Nephron (organoid): ENCODE measurements around the gene PRICKLE2.

Experiments
- H3K27ac Mint-ChIP-seq, 3 experiments: 2 replicates each; pipeline ENCODE4 v1.8.0; 2020; ENCODE audit warnings: mixed read lengths in 3 of 3, mild to moderate bottlenecking in 2 of 3, moderate library complexity in 1 of 3
- H3K27me3 Mint-ChIP-seq: 2 replicates; pipeline ENCODE4 v1.8.0; 2021; ENCODE audit warnings: low read depth, mild to moderate bottlenecking, moderate library complexity, mixed read lengths
- H3K36me3 Mint-ChIP-seq: 2 replicates; pipeline ENCODE4 v1.8.0; 2020; ENCODE audit warnings: low read depth, mixed read lengths
- H3K4me1 Mint-ChIP-seq: 2 replicates; pipeline ENCODE4 v1.8.0; 2020; ENCODE audit warnings: mixed read lengths
- H3K4me3 Mint-ChIP-seq, 3 experiments: 2 replicates each; pipeline ENCODE4 v1.8.0; 2020; ENCODE audit warnings: mild to moderate bottlenecking in 3 of 3, mixed read lengths in 3 of 3, moderate library complexity in 2 of 3
- H3K9me3 Mint-ChIP-seq: 2 replicates; pipeline ENCODE4 v1.8.0; 2020; ENCODE audit warnings: mixed read lengths
- TF ChIP-seq, protein P1 (sequence below), 3 experiments: fragments of 200-600 bp; sonication (generic); IDR thresholded peaks; one replicate each; pipeline ENCODE4 v1.5.0; 2021; ENCODE audit warnings: antibody characterized with exemption in 3 of 3; ENCODE audit not compliant: unreplicated experiment in 3 of 3

PRICKLE2 gene

DNA sequence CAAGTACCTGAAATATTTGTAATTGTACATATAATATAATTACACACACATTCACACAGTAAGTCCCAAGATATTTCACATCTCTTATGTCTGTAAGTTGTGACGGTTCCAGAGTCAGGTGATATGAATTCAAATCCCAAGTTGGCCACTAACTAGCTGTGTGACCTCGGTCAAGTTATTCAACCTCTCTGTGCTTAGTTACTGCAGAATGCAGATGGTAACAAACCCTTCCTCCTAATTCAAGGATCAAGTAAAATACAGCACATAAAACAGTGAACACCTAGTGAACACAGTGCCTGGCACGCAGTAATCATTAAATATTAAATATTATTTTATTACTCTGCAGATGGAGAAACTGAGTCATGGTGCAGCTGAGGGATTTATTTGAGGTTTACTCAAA, 6.9 kb downstream of the PRICKLE2 start:
- Mint-ChIP-seq H3K9me3 (no peaks in the 10 kb centered on the region), H3K4me3 (no peak overlapping the region), H3K4me1 (peaks cover 90% of the 10 kb centered on the region), H3K27ac (no peak overlapping the region), H3K36me3 (no peaks in the 10 kb centered on the region), H3K27me3 (no peaks in the 10 kb centered on the region)
- TF ChIP-seq, protein P1, sequence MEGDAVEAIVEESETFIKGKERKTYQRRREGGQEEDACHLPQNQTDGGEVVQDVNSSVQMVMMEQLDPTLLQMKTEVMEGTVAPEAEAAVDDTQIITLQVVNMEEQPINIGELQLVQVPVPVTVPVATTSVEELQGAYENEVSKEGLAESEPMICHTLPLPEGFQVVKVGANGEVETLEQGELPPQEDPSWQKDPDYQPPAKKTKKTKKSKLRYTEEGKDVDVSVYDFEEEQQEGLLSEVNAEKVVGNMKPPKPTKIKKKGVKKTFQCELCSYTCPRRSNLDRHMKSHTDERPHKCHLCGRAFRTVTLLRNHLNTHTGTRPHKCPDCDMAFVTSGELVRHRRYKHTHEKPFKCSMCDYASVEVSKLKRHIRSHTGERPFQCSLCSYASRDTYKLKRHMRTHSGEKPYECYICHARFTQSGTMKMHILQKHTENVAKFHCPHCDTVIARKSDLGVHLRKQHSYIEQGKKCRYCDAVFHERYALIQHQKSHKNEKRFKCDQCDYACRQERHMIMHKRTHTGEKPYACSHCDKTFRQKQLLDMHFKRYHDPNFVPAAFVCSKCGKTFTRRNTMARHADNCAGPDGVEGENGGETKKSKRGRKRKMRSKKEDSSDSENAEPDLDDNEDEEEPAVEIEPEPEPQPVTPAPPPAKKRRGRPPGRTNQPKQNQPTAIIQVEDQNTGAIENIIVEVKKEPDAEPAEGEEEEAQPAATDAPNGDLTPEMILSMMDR (IDR thresholded peaks at IDR 0.05; ENCODE audit: unreplicated experiment in 3 of 3) = no peak

DNA sequence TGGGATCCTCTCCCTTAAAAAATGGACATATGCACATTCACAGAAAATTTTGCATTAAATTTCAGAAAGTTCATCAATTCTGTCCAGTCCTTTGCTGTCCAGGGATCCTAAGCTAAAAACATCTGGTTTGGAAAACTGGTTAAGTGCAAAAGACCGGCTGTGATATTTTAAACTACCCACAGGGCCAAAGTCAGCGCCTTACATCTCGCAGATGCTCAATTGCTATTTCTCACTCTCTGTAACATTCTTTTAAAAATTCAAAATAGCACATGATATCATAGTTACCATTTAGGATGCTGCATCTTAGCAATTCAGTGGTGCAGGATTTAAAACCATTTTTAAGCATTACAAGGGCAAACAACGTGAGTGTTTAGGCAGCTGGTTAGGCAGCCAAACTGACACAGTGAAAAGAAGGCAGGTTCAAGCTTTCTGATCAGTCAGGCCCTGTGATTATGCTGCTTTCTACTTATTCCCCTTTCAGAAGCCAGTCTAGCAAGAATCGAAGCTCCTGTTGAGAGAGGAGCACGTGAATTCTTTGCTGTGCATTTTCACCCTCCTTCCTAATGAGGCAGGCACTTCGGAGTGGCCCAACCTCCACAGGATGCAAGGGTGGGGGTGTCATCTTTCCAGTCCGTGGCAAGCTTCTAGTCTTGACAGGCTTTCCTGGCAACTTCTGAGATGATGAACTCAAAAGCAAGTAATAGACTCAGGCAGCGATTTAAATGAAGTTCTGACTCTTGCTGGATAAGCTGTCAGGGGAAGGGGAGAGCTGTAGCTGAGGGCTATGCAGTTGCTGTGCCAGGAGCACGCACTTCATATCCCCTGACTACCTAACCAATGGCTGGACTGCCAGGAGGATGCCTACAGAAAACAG, 8.8 kb downstream of the PRICKLE2 start:
- H3K27me3 Mint-ChIP-seq = no peaks in the 10 kb centered on the region
- H3K9me3 Mint-ChIP-seq = no peaks in the 10 kb centered on the region
- no peaks in the 10 kb centered on the region for H3K36me3 Mint-ChIP-seq
- TF ChIP-seq, protein P1 (IDR thresholded peaks at IDR 0.05; ENCODE audit: unreplicated experiment in 3 of 3) = no peak
- peak overlapping the region in 1 of 3 experiments; percentile 31 for H3K4me3 Mint-ChIP-seq
- peaks cover 78% of the 10 kb centered on the region for H3K4me1 Mint-ChIP-seq
- peak overlapping the region; percentile 63 to 94 (median 89) for H3K27ac Mint-ChIP-seq

DNA sequence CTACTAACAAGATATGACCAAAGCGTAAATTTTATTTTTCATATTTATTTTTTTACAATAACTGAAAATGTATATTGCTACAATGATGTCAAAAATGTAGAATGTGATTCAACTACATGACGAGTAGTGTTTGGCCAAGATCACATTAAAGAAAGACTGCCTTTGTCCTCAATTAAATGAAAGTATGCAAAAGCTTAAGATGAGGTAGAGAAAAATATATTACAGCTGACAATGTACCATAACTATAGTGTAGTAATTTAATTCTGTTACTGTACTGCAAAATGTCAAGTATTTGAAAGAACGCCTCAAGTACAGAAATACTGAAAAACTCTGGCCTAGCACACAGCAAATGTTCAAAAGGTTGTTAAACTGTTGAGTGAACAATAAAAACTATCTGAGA, 9.7 kb downstream of the PRICKLE2 start:
- H3K27me3 Mint-ChIP-seq = no peaks in the 10 kb centered on the region
- H3K27ac Mint-ChIP-seq = peak overlapping the region; percentile 63 to 94 (median 89)
- no peaks in the 10 kb centered on the region for H3K9me3 Mint-ChIP-seq
- peaks cover 68% of the 10 kb centered on the region for H3K4me1 Mint-ChIP-seq
- no peaks in the 10 kb centered on the region for H3K36me3 Mint-ChIP-seq
- TF ChIP-seq, protein P1 (IDR thresholded peaks at IDR 0.05; ENCODE audit: unreplicated experiment in 3 of 3) = no peak
- peak overlapping the region in 1 of 3 experiments; percentile 24 for H3K4me3 Mint-ChIP-seq

DNA sequence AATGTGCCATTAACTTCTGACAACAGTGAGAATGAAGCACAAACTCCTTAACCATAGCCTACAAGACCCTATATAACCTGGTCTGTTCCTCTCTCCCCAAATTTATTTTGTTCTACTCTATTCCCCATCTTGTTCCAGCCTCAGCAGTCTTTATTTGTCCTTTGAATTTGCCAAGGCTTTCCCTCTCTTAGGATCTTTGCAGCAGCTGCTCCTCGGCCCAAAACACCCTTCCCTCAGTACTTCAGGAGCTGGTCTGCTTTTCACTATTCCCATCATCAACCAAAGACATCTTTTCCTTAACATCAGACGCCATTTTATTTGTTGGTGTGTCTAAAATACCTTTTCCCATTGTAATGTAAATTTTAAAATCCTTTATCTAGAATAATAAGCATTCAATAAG, 10.2 kb downstream of the PRICKLE2 start:
- Mint-ChIP-seq H3K36me3 (no peaks in the 10 kb centered on the region), H3K9me3 (no peaks in the 10 kb centered on the region), H3K27ac (peak overlapping the region; percentile 33 to 94 (median 87)), H3K27me3 (no peaks in the 10 kb centered on the region), H3K4me1 (peaks cover 64% of the 10 kb centered on the region), H3K4me3 (peak overlapping the region in 2 of 3 experiments; percentile 33 to 72)
- TF ChIP-seq, protein P1 (IDR thresholded peaks at IDR 0.05; ENCODE audit: unreplicated experiment in 3 of 3) = no peak

DNA sequence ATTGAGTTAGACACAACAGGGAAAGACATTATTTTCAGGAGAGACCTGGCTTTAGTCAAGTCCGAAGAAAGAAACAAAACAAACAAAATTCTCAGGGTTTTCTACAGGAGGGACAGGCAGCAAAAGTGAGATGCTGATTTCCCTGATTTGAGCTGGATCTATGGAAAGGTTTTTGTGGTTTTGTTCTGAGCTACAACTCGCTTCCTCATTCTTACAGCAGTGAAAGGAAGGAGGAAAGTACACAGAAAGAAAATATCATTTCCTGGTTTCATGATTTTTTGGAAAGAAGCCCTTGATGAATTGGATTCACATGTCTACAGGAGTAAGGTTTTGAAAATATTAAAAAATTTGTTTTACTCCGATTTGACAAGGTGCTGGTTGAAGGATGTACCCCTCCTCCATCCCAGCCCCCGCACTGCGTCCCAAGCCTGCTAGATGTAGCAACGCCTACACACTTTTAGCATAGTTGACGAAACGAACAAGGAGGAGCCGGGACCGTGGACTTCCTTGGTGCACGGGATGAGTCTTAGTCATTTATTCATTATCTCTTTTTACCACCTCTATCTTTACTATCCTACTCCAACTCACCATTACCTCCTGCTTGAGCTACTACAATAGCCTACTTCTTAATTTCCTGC, 10.8 kb downstream of the PRICKLE2 start:
- Mint-ChIP-seq H3K9me3 (no peaks in the 10 kb centered on the region), H3K4me3 (peak overlapping the region in 2 of 3 experiments; percentile 41 to 72), H3K27me3 (no peaks in the 10 kb centered on the region), H3K4me1 (peaks cover 58% of the 10 kb centered on the region), H3K27ac (peak overlapping the region; percentile 33 to 94 (median 87)), H3K36me3 (no peaks in the 10 kb centered on the region)
- TF ChIP-seq, protein P1 (IDR thresholded peaks at IDR 0.05; ENCODE audit: unreplicated experiment in 3 of 3) = no peak
